RWPE1 (cell line): ENCODE measurements around the gene PRPSAP2.
"Not testable (repeated sequence)": the region's sequence is repeated elsewhere in the genome, so short reads cannot be mapped to it uniquely, and the experiment has no call there.

ENCODE experiments used
- CTCF ChIA-PET: fragments of 350-600 bp; sonication (Branson Sonifier 250); formaldehyde crosslinking; extraction: SDS; loops from one replicate; lab custom pipeline; 2021; lab: Yijun Ruan, JAX
- POLR2A ChIA-PET: fragments of 400-600 bp; formaldehyde crosslinking; extraction: SDS; loops from one replicate; lab custom pipeline; 2020; ENCODE audit warnings: antibody characterized with exemption; ENCODE audit not compliant: low non-redundant PET; lab: Yijun Ruan, JAX
- DNase-seq: peaks from one replicate; pipeline ENCODE4 v3.0.0; 2012; ENCODE audit warnings: low spot score
- H3K27ac ChIP-seq: fragments of 450-650 bp; 2 replicates; pipeline ENCODE4 v1.5.1; 2017
- CTCF ChIP-seq: fragments of 450-650 bp; conservative IDR thresholded peaks from 2 replicates; pipeline ENCODE4 v1.5.1; 2017; ENCODE audit warnings: low read depth, mild to moderate bottlenecking

PRPSAP2 gene

DNA sequence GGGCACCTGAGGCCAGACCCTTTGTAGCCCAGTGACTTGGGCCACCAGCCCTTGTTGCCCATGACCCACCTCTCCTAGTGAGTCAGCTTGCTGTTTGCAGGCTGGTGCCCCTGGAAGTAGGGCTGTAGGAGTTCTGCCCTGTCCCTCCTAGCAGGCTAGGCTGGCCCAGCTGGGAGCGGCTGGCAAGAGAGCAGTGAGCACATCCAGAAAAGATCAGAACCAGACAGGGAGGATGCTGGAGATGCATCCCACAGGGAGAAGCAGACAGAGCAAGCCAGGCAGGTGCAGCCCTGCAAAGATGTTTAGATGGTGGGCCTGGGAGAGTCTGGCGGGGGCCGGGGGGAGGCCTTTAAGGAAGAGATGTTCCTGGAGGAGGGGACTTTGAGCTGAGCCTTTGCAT, 96.4 kb downstream of the PRPSAP2 start:
- POLR2A ChIA-PET: interaction anchor here (0.6 kb wide), 1 partner anchor 11 kb away, joined by 3 read pairs; no protein-coding TSS in a partner anchor

DNA sequence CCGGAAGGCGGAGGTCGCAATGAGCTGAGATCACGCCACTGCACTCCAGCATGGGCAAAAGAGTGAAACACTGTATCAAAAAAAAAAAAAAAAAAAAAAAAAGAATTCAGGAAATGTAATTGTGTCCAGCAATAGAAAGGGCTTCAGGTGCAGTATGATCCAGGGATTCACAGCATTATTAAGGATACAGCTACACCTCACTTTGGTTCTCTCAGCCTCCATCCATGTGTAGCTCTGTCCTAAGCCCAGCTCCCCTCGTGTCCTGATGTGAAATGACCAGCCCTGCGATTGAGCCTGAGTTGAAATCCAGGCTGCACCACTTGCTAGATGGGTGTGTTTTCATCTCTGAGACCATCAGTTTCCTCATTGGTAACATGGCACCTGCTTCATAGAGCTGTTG, 97.1 kb downstream of the PRPSAP2 start:
- DNase-seq: no peak
- ChIA-PET POLR2A (interaction anchor here (0.6 kb wide), 1 partner anchor 11 kb away, joined by 3 read pairs; no protein-coding TSS in a partner anchor), CTCF (no interaction called here)
- H3K27ac ChIP-seq: no peak overlapping the region
- no peak for TF ChIP-seq CTCF

More for the DNA sequence above, 96.4 kb downstream of the PRPSAP2 start:
- CTCF ChIA-PET: no interaction called here
- no peak overlapping the region for H3K27ac ChIP-seq
- no peak for DNase-seq
- no peak for TF ChIP-seq CTCF

GRCh38 chr17:18956021-18956420, 98.1 kb downstream of the PRPSAP2 start:
- H3K27ac ChIP-seq, POLR2A ChIA-PET, DNase-seq: not testable (repeated sequence)
- CTCF ChIA-PET: interaction anchor here (0.6 kb wide), 1 partner anchor 43 kb away, joined by 3 read pairs; no protein-coding TSS in a partner anchor

- POLR2A ChIA-PET: no interaction called here
- no peak for DNase-seq
- no peak for TF ChIP-seq CTCF
- H3K27ac ChIP-seq: no peak overlapping the region
- CTCF ChIA-PET: interaction anchor here (0.6 to 0.8 kb wide), 2 partner anchors 42 to 65 kb away, joined by 3 read pairs; no protein-coding TSS in a partner anchor
These were observed 98.7 kb downstream of the PRPSAP2 start for GRCh38 chr17:18956581-18956980.

- H3K27ac ChIP-seq: no peak overlapping the region
- no peak for TF ChIP-seq CTCF
- ChIA-PET CTCF (no interaction called here), POLR2A (no interaction called here)
- DNase-seq: no peak
These were observed 99.9 kb downstream of the PRPSAP2 start for GRCh38 chr17:18957831-18958230.

DNA sequence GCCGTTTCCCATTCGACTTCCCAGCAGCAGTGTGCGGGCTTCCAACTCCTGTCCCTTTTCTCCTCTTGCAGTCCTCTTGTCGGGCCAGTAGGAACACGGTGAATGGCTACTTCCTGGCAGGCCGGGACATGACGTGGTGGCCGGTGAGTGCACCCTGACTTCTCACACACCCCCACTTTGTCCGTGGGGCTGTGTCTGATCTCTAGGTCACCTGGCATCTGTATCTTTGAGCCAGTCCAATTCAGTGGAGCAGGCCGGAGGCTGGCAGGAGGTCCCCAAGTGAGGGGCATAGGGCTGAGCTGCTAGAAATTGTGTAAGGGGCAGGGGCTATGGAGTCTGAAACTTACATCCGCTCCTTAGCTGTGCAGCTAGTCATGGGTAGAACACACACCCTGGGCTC, 100.7 kb downstream of the PRPSAP2 start:
- TF ChIP-seq CTCF: no peak
- H3K27ac ChIP-seq: no peak overlapping the region
- DNase-seq: no peak
- ChIA-PET POLR2A (no interaction called here), CTCF (no interaction called here)

DNA sequence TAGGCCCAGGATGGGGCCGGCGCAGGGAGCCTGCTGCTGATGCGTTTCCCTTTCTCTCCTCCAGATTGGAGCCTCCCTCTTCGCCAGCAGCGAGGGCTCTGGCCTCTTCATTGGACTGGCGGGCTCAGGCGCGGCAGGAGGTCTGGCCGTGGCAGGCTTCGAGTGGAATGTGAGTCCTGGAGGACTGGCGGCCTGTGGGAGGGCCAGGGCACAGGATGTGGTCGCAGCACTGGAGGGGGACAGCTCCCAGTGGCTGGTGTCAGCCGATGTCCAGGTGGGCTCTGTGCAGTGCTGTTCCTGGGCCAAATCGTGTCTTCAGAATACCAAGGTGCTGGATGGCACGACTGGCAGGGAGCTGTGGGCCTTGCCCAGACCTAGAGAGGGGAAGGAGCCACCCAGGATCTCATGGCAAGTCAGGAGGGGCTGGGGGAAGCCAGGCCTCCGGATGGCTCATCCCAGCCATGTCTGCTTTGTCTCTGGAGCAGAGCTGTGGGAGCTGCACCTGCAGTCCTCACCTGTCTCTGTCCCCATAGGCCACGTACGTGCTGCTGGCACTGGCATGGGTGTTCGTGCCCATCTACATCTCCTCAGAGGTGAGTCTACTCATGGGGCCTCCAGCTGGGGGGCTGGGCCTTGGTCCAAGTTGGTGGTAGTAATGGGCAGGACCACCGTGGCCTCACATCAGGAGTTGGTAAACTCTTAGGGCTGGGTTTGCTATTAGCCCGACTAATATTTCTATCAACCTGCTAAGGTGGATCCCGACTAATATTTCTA, 101.3 kb downstream of the PRPSAP2 start:
- POLR2A ChIA-PET: no interaction called here
- no peak for TF ChIP-seq CTCF
- CTCF ChIA-PET: no interaction called here
- H3K27ac ChIP-seq: no peak overlapping the region
- no peak for DNase-seq
